Effector CD8-positive, alpha-beta T cell (primary cell): ENCODE data around the gene LRRC75B.
"Not testable (repeated sequence)": the region's sequence is repeated elsewhere in the genome, so short reads cannot be mapped to it uniquely, and the experiment has no call there.

Experiments
- DNase-seq: peaks from one replicate; lab custom pipeline; 2025; lab: John Stamatoyannopoulos, UW

Gene LRRC75B

GRCh38 chr22:24554313-24555164 lies 38.3 kb downstream of the LRRC75B start, which contains the start of gene GUCD1:
Gene GUCD1, minus strand, starts transcription at chr22:24555138. Its CDS starts 147 bp downstream, at chr22:24554991.
- DNase-seq = no peak

GRCh38 chr22:24553597-24554312 lies 39.1 kb downstream of the LRRC75B start:
- no peak for DNase-seq

- not testable (repeated sequence) for DNase-seq
These were observed 40.2 kb downstream of the LRRC75B start for GRCh38 chr22:24552503-24553286.

GRCh38 chr22:24550902-24551435 lies 41.9 kb downstream of the LRRC75B start:
- no peak for DNase-seq

GRCh38 chr22:24550028-24550901 lies 42.6 kb downstream of the LRRC75B start:
- no peak for DNase-seq

GRCh38 chr22:24548812-24549211 lies 44.1 kb downstream of the LRRC75B start:
- no peak for DNase-seq

- DNase-seq = no peak
These were observed 49.1 kb downstream of the LRRC75B start for GRCh38 chr22:24543679-24544243.

GRCh38 chr22:24543185-24543601 lies 49.7 kb downstream of the LRRC75B start:
- DNase-seq = no peak

- no peak for DNase-seq
These were observed 50.2 kb downstream of the LRRC75B start for GRCh38 chr22:24542641-24543040.

- no peak for DNase-seq
These were observed 51.0 kb downstream of the LRRC75B start for GRCh38 chr22:24541681-24542515.

GRCh38 chr22:24540470-24540869 lies 52.4 kb downstream of the LRRC75B start:
- DNase-seq = no peak

- DNase-seq = no peak
These were observed 56.8 kb downstream of the LRRC75B start for GRCh38 chr22:24536089-24536488.
